Activated CD8-positive, alpha-beta memory T cell treated with anti-CD3 and anti-CD28 coated beads for 36 hours (primary cell): Measurements from ENCODE around the gene LDLRAD4. TPM values are rescaled to one million over a fixed set of nuclear protein-coding genes. Genes with fewer than 3 reads are reported as not detected.

ENCODE experiments used
- CTCF ChIA-PET: fragments of 350-600 bp; sonication (Branson Sonifier 250); formaldehyde crosslinking; loops from one replicate; lab custom pipeline; 2021; ENCODE audit warnings: antibody characterized with exemption; lab: Charles Lee
- POLR2A ChIA-PET: fragments of 350-600 bp; sonication (Branson Sonifier 250); formaldehyde crosslinking; loops from one replicate; lab custom pipeline; 2021; ENCODE audit warnings: antibody characterized with exemption; lab: Charles Lee
- total RNA-seq, 2 experiments: library from RNA; stranded (reverse); gene quantifications; one replicate each; pipeline ENCODE4 v1.2.3, GENCODE V29; 2021

Gene LDLRAD4
- total RNA-seq, 2 experiments from 2014 or later, result 36.8 to 38.3 TPM

- ChIA-PET POLR2A (no interaction called here), CTCF (no interaction called here)
Measured at GRCh38 chr18:13452871-13453680, 234.5 kb downstream of the LDLRAD4 start.

GRCh38 chr18:13453714-13454113 is 235.2 kb downstream of the LDLRAD4 start:
- ChIA-PET POLR2A (no interaction called here), CTCF (no interaction called here)

- ChIA-PET POLR2A (interaction anchor here (0.6 kb wide), 1 partner anchor 187 kb away, joined by 3 read pairs; no protein-coding TSS in a partner anchor), CTCF (no interaction called here)
Measured at GRCh38 chr18:13454363-13455150, 236.0 kb downstream of the LDLRAD4 start.

- CTCF ChIA-PET, result no interaction called here
- POLR2A ChIA-PET, result no interaction called here
Measured at GRCh38 chr18:13455471-13455870, 236.9 kb downstream of the LDLRAD4 start.

GRCh38 chr18:13455960-13456481 is 237.5 kb downstream of the LDLRAD4 start:
- CTCF ChIA-PET, result no interaction called here
- POLR2A ChIA-PET, result no interaction called here

GRCh38 chr18:13456736-13457271 is 238.2 kb downstream of the LDLRAD4 start:
- CTCF ChIA-PET, result no interaction called here
- POLR2A ChIA-PET, result no interaction called here

- ChIA-PET POLR2A (no interaction called here), CTCF (no interaction called here)
Measured at GRCh38 chr18:13457327-13457726, 238.8 kb downstream of the LDLRAD4 start.

GRCh38 chr18:13460946-13461345 is 242.4 kb downstream of the LDLRAD4 start:
- POLR2A ChIA-PET, result no interaction called here
- CTCF ChIA-PET, result no interaction called here

GRCh38 chr18:13461469-13461868 is 242.9 kb downstream of the LDLRAD4 start:
- ChIA-PET POLR2A (no interaction called here), CTCF (no interaction called here)

GRCh38 chr18:13461936-13462335 is 243.4 kb downstream of the LDLRAD4 start:
- POLR2A ChIA-PET, result no interaction called here
- CTCF ChIA-PET, result no interaction called here

GRCh38 chr18:13462686-13463085 is 244.1 kb downstream of the LDLRAD4 start:
- POLR2A ChIA-PET, result no interaction called here

GRCh38 chr18:13463526-13464210 is 245.1 kb downstream of the LDLRAD4 start:
- ChIA-PET POLR2A (interaction anchor here (0.9 kb wide), 1 partner anchor 105 kb away, joined by 3 read pairs; no protein-coding TSS in a partner anchor), CTCF (interaction anchor here (1.0 kb wide), 1 partner anchor 131 kb away, joined by 3 read pairs; no protein-coding TSS in a partner anchor)

More at GRCh38 chr18:13462686-13463085, 244.1 kb downstream of the LDLRAD4 start:
- CTCF ChIA-PET, result no interaction called here

- ChIA-PET POLR2A (interaction anchor here (0.6 to 0.9 kb wide), 2 partner anchors 104 to 262 kb away, joined by 3 read pairs; no protein-coding TSS in a partner anchor), CTCF (interaction anchor here (1.0 kb wide), 1 partner anchor 132 kb away, joined by 3 read pairs; no protein-coding TSS in a partner anchor)
Measured at GRCh38 chr18:13464432-13465123, 246.0 kb downstream of the LDLRAD4 start.

GRCh38 chr18:13465124-13465446 is 246.5 kb downstream of the LDLRAD4 start:
- ChIA-PET CTCF (no interaction called here), POLR2A (interaction anchor here (0.6 kb wide), 1 partner anchor 262 kb away, joined by 3 read pairs; no protein-coding TSS in a partner anchor)

- ChIA-PET POLR2A (interaction anchor here (0.6 kb wide), 1 partner anchor 262 kb away, joined by 3 read pairs; no protein-coding TSS in a partner anchor), CTCF (no interaction called here)
Measured at GRCh38 chr18:13465476-13465875, 246.9 kb downstream of the LDLRAD4 start.

GRCh38 chr18:13470516-13471197 is 252.1 kb downstream of the LDLRAD4 start:
- ChIA-PET CTCF (interaction anchor here (0.5 kb wide), 1 partner anchor 160 kb away, joined by 3 read pairs; no protein-coding TSS in a partner anchor), POLR2A (no interaction called here)

GRCh38 chr18:13471198-13471845 is 252.8 kb downstream of the LDLRAD4 start:
- ChIA-PET POLR2A (no interaction called here), CTCF (interaction anchor here (0.6 kb wide), 1 partner anchor 342 kb away, joined by 3 read pairs; no protein-coding TSS in a partner anchor)
